Loucy (cell line): Measurements from ENCODE around the gene GLRA2.

ENCODE experiments used
- H2AFZ ChIP-seq: fragments of 200-600 bp; sonication (generic); 2 replicates; pipeline ENCODE4 v1.6.0; 2016; ENCODE audit warnings: antibody characterized with exemption, mild to moderate bottlenecking, low read length, moderate library complexity
- H3F3A ChIP-seq: fragments of 200-600 bp; 2 replicates; pipeline ENCODE4 v1.6.0; 2016; ENCODE audit warnings: antibody characterized with exemption, low read depth, mild to moderate bottlenecking
- H3K27me3 ChIP-seq: fragments of 200-600 bp; sonication (generic); 2 replicates; pipeline ENCODE4 v1.6.1; 2014; ENCODE audit warnings: low read length, mild to moderate bottlenecking; ENCODE audit not compliant: insufficient read depth, poor library complexity, severe bottlenecking
- H3K36me3 ChIP-seq: fragments of 200-600 bp; sonication (generic); 2 replicates; pipeline ENCODE4 v1.6.1; 2016; ENCODE audit warnings: low read length; ENCODE audit not compliant: insufficient read depth
- H3K4me1 ChIP-seq: fragments of 200-600 bp; sonication (generic); 2 replicates; pipeline ENCODE4 v1.5.1; 2014; ENCODE audit warnings: low read length, mild to moderate bottlenecking; ENCODE audit not compliant: insufficient read depth, poor library complexity, severe bottlenecking
- H3K4me2 ChIP-seq: fragments of 200-600 bp; sonication (generic); 2 replicates; pipeline ENCODE4 v1.6.0; 2014; ENCODE audit warnings: antibody characterized with exemption, low read length, low read depth, mild to moderate bottlenecking; ENCODE audit not compliant: poor library complexity, severe bottlenecking
- H3K4me3 ChIP-seq: fragments of 200-600 bp; sonication (generic); 2 replicates; pipeline ENCODE4 v1.5.1; 2014; ENCODE audit warnings: low read length, mild to moderate bottlenecking, mixed read lengths; ENCODE audit not compliant: poor library complexity, severe bottlenecking
- H3K79me2 ChIP-seq: fragments of 200-600 bp; sonication (generic); 2 replicates; pipeline ENCODE4 v1.6.1; 2014; ENCODE audit warnings: low read length; ENCODE audit not compliant: insufficient read depth
- H3K9ac ChIP-seq: fragments of 200-600 bp; sonication (generic); 2 replicates; pipeline ENCODE4 v1.6.0; 2014; ENCODE audit warnings: mild to moderate bottlenecking, low read depth, low read length, moderate library complexity; ENCODE audit not compliant: poor library complexity, severe bottlenecking
- H3K9me2 ChIP-seq: fragments of 200-600 bp; sonication (generic); replicated peaks from 2 replicates; pipeline ENCODE4 v1.6.1; 2016; ENCODE audit warnings: low read depth, low read length, mixed read lengths
- H3K9me3 ChIP-seq: fragments of 200-600 bp; sonication (generic); 2 replicates; pipeline ENCODE4 v1.6.1; 2014; ENCODE audit warnings: mild to moderate bottlenecking, antibody characterized with exemption, low read length, low read depth; ENCODE audit not compliant: insufficient read depth
- H4K20me1 ChIP-seq: fragments of 200-600 bp; sonication (generic); 2 replicates; pipeline ENCODE4 v1.6.0; 2014; ENCODE audit warnings: antibody characterized with exemption, low read length, mild to moderate bottlenecking; ENCODE audit not compliant: insufficient read depth, poor library complexity, severe bottlenecking
- CTCF ChIP-seq: fragments of 200-600 bp; sonication (generic); conservative IDR thresholded peaks from 2 replicates; pipeline ENCODE4 v1.5.1; 2014; ENCODE audit warnings: mild to moderate bottlenecking, antibody characterized with exemption, low read length
- EZH2phosphoT487 ChIP-seq: fragments of 200-600 bp; IDR thresholded peaks from 2 replicates; pipeline ENCODE4 v1.6.1; 2018; ENCODE audit warnings: antibody characterized with exemption, mild to moderate bottlenecking, moderate library complexity, borderline replicate concordance

The GLRA2 gene

GRCh38 chrX:14712096-14712495 is 182.8 kb downstream of the GLRA2 start:
- Histone ChIP-seq H3K27me3 (no peaks in the 10 kb centered on the region), H3K79me2 (no peaks in the 10 kb centered on the region), H3K36me3 (no peaks in the 10 kb centered on the region), H3K4me3 (no peak overlapping the region), H2AFZ (no peak overlapping the region), H3K4me2 (no peak overlapping the region), H3K9ac (no peak overlapping the region), H3K9me3 (no peaks in the 10 kb centered on the region), H3K9me2 (no peaks in the 10 kb centered on the region), H4K20me1 (no peaks in the 10 kb centered on the region), H3F3A (no peaks in the 10 kb centered on the region), H3K4me1 (no peaks in the 10 kb centered on the region)
- TF ChIP-seq EZH2phosphoT487: no peak
- peak; percentile 32 for TF ChIP-seq CTCF

DNA sequence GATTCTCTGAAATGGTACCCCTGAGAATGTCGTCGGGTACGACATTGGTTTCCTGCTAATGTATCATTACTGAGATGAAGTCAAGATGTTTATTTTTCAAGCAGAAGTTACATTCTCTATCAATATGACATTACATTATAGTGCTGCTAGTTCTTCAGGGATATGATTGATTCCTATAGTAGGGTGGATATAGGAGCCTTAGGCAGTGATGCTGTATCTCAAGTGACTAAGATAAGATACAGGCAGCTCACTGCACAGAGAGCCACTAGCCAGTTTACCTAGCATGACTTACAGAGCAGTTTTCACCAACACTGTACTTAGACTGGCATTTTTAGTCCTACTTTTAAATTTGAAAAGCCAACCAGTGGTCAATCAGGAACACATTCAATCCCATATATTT is 188.6 kb downstream of the GLRA2 start:
- Histone ChIP-seq H3K4me1 (no peaks in the 10 kb centered on the region), H3K9me2 (no peaks in the 10 kb centered on the region), H3K27me3 (no peaks in the 10 kb centered on the region), H3K9ac (no peak overlapping the region), H3K4me3 (no peak overlapping the region), H3K36me3 (no peaks in the 10 kb centered on the region), H3F3A (no peaks in the 10 kb centered on the region), H4K20me1 (no peaks in the 10 kb centered on the region), H3K79me2 (no peaks in the 10 kb centered on the region), H3K4me2 (no peak overlapping the region), H3K9me3 (no peaks in the 10 kb centered on the region), H2AFZ (no peak overlapping the region)
- TF ChIP-seq EZH2phosphoT487 (no peak), CTCF (no peak)

GRCh38 chrX:14718403-14718802 is 189.1 kb downstream of the GLRA2 start:
- no peaks in the 10 kb centered on the region for H3K36me3 ChIP-seq
- no peak overlapping the region for H2AFZ ChIP-seq
- no peak overlapping the region for H3K4me2 ChIP-seq
- no peaks in the 10 kb centered on the region for H4K20me1 ChIP-seq
- no peaks in the 10 kb centered on the region for H3K9me3 ChIP-seq
- H3K9ac ChIP-seq: no peak overlapping the region
- H3F3A ChIP-seq: no peaks in the 10 kb centered on the region
- no peaks in the 10 kb centered on the region for H3K79me2 ChIP-seq
- no peaks in the 10 kb centered on the region for H3K4me1 ChIP-seq
- H3K9me2 ChIP-seq: no peaks in the 10 kb centered on the region
- no peak overlapping the region for H3K4me3 ChIP-seq
- H3K27me3 ChIP-seq: no peaks in the 10 kb centered on the region
- TF ChIP-seq CTCF (no peak), EZH2phosphoT487 (no peak)
